HG02938 (cell line): ENCODE results near the gene DNAJC8.

Experiments
- ATAC-seq: cut with Tn5 transposase; IDR thresholded peaks from one replicate; pipeline ENCODE4 v1.9.1; 2021; ENCODE audit warnings: mild to moderate bottlenecking, moderate library complexity; ENCODE audit not compliant: unreplicated experiment

Gene DNAJC8

GRCh38 chr1:28205243-28205642 lies 27.6 kb downstream of the DNAJC8 start:
- no peak for ATAC-seq

GRCh38 chr1:28200234-28200873 lies 32.5 kb downstream of the DNAJC8 start:
- ATAC-seq: no peak

DNA sequence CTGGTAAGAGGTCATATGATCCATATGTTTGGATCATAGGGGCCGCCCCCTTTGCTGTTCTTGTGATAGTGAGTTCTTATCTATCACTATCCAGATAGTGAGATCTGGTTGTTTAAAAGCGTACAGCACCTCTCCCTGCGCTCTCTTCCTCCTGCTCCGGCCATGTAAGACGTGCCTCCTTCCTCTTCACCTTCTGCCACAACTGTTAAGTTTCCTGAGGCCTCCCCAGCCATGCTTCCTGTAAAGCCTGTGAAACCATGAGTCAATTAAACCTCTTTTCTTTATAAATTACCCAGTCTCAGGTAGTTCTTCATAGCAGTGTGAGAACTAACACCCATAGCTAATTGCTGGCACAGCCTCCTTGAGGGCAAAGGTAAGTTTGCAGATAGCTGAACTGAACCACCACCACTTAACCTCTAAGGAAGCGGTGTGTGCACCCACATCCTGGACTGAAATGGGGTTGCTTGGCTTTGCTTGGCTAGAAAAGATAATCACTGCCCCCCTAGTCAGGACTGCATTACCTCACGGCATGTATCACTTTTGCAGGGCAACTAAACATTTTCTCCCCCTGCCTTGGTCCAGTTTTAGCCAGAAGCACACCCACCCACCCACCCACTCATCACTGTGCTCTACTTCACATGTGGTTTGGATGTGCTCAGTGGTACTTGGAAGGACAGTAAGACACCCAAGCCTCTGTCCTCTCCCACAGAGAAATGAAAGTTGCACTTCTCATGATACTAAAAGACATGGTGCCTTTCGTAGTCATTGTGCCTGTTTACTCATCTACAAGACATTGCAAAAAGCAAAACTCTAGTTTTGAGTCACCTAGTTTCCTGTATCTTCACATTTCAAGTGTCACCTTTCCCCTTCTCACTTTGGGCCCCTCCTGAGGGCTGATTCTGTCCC lies 33.2 kb downstream of the DNAJC8 start:
- peak; percentile 78 for ATAC-seq

- ATAC-seq: no peak
Observed at GRCh38 chr1:28197682-28198415, 35.0 kb downstream of the DNAJC8 start.

DNA sequence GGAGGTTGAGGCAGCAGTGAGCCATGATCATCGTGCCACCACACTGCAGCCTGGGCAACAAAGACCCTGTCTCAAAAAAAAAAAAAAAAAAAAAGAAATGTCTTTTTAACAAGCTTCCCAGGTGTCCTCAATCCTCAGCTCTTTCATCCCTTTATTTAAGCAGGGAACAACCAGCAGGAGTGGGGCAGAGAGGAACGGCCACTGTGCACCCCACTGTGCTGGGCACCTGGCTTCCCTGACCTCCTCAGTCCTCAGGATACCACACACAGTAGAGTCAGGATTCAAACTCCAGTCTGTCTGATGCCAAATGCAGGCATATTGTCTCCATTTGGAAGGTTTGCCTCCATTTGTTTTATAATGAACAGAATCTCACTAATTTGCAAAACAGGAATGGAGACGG lies 36.5 kb downstream of the DNAJC8 start:
- no peak for ATAC-seq

GRCh38 chr1:28195780-28196179 lies 37.0 kb downstream of the DNAJC8 start:
- ATAC-seq: no peak

GRCh38 chr1:28194326-28195035 lies 38.3 kb downstream of the DNAJC8 start:
- no peak for ATAC-seq

DNA sequence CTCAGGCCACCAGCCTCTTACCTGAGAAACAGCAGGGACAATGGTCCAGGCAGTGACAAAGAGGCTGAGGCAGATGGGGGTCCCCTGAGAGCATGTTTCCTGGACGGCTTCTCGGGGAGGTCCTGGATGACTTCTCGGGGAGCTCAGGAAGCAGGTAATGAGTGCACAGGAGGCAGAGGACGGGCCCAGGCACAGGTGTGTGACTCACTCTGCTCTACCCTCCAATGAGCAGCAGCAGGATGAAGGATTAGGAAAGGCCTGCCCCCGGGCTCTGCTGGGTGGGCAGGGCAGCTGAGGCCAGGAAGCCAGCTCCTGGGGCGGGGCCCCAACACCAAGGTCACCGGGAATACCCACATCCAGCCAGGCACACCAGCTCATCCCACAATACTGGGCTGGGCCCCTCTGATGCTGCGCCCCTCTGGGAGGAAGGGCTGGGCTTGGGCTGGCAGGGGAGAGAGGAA lies 39.1 kb downstream of the DNAJC8 start:
- no peak for ATAC-seq

- no peak for ATAC-seq
Observed at GRCh38 chr1:28190996-28191645, 41.7 kb downstream of the DNAJC8 start.

- ATAC-seq: no peak
Observed at GRCh38 chr1:28190337-28190979, 42.4 kb downstream of the DNAJC8 start.

- ATAC-seq: no peak
Observed at GRCh38 chr1:28185071-28185470, 47.8 kb downstream of the DNAJC8 start.

- ATAC-seq: no peak
Observed at GRCh38 chr1:28180306-28181305, 52.2 kb downstream of the DNAJC8 start.

- no peak for ATAC-seq
Observed at GRCh38 chr1:28178690-28179485, 53.9 kb downstream of the DNAJC8 start.

DNA sequence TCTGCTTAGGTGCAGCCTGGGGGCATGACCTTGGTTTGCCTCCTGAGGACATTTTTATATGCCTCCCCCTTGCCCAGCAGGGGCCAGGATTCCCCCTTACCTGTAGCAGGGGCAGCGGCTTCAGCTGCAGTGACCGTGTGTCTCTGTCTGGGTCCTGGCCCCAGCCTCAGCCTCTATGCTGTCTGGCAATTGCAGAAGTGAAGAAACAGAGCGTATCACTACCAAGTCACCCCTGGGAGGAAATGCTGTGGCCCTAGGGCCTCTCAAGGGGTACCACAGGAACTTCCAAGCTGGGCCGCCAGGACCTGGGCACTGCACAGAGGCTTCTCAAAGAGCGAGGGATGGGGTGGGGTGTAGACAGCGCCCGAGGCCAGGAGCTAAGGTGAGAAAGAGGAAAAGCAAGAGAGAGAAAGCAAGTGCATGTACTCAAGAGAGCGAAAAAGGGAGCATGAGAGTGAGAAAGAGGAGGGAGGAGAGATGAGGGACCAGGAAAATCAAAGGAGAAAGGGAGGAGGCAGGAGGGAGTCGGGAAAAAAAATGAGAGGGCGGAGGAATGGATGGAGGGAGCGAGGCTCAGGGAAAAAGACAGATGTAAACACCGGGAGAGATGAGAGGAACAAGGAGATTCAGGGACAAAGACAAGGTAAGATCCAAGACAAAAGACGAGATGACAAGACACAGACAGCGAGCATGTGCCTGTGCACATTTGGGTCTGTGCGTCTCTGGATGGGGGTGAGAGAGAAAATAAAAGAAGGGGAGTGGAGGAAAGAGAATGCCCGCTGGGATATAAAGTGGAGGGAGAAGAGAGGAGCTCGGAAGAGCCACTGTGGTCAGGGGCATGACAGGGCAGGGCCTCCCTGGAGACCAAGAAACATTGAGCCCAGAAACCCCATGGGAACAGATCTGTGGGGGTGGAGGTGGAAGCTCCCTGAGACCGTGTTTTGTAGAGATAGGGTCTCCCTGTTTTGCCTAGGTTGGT lies 56.0 kb downstream of the DNAJC8 start, which contains the start of gene PTAFR:
Gene PTAFR (minus strand): TSS at position 199 of the 979 bp plus-strand sequence. CDS start 25,669 bp downstream, outside the sequence.
- ATAC-seq: no peak

GRCh38 chr1:28175955-28176485 lies 56.8 kb downstream of the DNAJC8 start:
- no peak for ATAC-seq

DNA sequence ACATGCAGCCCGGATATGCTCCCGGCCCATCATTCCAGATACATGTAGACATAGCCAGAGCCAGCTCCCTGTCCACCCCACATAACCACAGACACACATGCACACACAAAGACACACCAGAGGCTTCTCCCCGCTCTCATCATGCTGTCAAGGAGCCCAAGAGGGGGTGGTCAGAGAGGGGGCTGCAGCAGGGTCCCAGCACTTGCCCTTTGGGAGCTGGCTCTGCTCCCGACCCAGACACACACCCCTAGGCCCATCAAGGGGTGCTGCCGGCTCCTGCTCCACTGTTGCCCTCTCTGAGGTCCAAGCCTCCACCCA lies 58.9 kb downstream of the DNAJC8 start:
- ATAC-seq: no peak
